SK-N-MC (cell line): ENCODE results near the gene YES1.

Experiments used
- EZH2 ChIP-seq: fragments of 200-600 bp; sonication (generic); IDR thresholded peaks from one replicate; pipeline ENCODE4 v1.6.1; 2017; ENCODE audit warnings: antibody characterized with exemption
- FOXP2 ChIP-seq: optimal IDR thresholded peaks from 2 replicates; pipeline ENCODE3; 2011; ENCODE audit warnings: mild to moderate bottlenecking, moderate library complexity; ENCODE audit not compliant: insufficient read depth; ENCODE audit errors: extremely low read length, control extremely low read depth
- POLR2AphosphoS5 ChIP-seq: IDR thresholded peaks from 2 replicates; pipeline ENCODE4 v1.6.1; 2012; ENCODE audit warnings: mild to moderate bottlenecking, low read depth, low read length, borderline replicate concordance

DNA sequence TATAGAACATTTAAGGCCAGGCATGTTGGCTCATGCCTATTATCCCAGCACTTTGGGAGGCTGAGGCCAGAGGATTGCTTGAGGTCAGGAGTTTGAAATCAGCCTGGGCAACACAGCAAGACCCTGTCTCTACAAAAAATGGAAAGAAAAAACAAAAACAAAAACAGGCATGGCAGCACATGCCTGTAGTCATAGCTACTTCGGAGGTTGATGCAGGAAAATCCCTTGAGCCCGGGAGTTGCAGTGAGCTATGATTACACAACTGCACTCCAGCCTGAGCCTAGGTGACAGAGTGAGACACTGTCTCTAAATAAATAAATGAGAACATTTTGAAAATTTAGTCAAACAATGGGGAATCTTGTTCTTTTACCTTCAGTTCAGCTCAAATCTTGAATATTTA, 12.1 kb upstream of the YES1 start:
- TF ChIP-seq FOXP2 (no peak), EZH2 (no peak), POLR2AphosphoS5 (no peak)
